Measurements from ENCODE around the gene CDHR4.

- TF ChIP-seq CTCF (IDR thresholded peaks at IDR 0.05) (peak; percentile 82), EZH2 (IDR thresholded peaks at IDR 0.05; ENCODE audit: borderline replicate concordance, insufficient read depth, low read depth, low read length, poor library complexity, severe bottlenecking) (no peak)
Observed at GRCh38 chr3:49839193-49839809, 39.6 kb upstream of the CDHR4 start.

Data from B cell (primary cell).